GM21515 (cell line): ENCODE results near the gene PGM5.

Experiments used
- ATAC-seq: cut with Tn5 transposase; IDR thresholded peaks from one replicate; pipeline ENCODE4 v1.9.1; 2021; ENCODE audit not compliant: unreplicated experiment

Gene PGM5

GRCh38 chr9:68533678-68534077, 177.3 kb downstream of the PGM5 start:
- ATAC-seq: no peak

DNA sequence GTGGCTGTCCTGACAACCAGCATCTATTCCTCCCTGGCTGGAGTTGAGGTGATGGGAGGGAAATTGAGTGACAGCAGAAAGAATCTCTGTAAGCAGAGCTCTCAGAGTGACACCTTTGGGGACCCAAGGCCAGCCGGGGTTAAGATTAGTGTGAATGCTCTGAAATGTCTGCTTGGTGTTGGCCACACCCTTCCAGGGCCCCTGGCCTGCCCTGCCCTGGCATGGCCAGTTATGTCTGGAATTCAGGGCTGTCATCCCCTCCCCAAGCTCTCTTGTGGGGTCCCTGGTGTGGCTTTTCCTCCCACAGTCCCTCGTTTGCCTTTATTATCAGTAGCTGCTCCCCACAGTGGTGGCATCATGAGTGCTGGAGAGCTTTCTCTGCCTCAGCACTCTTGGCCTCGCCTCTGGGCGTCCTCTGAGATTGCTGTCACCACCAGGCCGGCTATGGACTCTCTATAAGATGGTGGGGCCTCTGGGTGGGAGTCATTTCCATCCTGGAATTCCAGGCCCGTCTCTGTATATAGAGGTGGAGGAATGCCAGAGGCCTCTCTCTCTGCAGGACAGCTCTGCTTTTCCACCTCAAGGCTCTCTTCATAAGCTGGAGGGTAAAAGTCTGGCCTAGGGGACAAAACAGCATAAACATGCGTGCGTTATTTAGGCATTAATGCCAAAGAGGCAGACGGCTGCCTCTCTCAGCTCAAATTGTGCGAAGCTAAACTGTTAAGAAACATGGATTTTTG, 180.6 kb downstream of the PGM5 start:
- ATAC-seq: no peak

DNA sequence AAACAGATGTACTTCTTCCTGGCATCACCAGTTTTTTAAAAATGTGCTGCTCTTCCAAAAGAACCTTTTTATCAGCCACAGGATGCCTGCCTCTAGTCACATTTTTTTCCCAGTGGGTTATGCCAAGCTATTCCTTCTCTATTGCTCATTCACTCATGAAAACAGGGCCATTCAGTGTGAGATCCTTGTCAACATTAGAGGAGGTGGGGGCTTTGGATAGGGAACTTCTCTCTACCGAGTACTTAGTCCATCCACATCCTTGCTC, 181.1 kb downstream of the PGM5 start:
- ATAC-seq: no peak

- ATAC-seq: no peak
These were observed 181.8 kb downstream of the PGM5 start for GRCh38 chr9:68538200-68538599.

DNA sequence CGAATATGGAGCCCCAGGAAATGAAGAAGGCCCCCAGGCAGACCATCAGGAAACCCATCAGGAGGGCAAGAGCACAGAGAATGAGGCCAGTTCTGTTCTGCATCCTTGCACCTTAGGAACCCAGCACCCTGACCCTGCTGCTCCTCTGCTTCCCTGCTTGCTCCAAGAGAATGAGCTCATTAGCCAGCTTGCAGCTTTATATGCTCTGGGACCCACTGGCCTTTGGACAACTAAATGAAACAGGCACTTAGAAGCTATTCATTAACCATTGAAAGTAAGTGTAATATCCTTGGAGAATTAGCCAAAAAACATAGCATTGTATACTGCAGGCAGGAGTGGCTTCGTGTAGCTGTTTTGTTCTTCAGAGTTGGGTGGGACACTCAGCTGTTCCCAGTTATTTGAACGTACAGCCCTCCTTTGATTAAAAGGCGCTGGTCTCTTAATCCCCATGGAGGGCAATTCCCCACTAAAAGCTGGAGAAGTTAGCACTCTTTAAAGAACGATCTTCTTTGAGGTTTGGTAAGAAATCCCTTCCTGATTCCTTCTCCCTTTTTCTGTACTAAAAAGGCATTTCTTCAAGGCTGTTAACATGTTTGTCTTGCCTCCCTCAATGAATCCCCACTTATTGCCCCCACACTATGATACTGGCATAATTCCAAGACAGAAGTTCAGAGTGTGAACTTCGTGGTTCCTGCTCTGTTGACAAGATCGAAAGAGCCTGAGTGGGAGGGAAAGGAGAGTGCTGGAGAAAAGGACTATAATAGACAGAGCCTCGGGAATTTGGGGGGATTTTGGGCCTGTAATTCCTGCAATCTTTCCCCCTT, 184.5 kb downstream of the PGM5 start, which contains the start of gene TMEM252:
Gene TMEM252, minus strand, starts transcription at position 172 of the 824 bp plus-strand sequence. Its CDS starts 69 bp downstream, at position 103.
- no peak for ATAC-seq

GRCh38 chr9:68541568-68541967, 185.2 kb downstream of the PGM5 start:
- ATAC-seq: no peak

DNA sequence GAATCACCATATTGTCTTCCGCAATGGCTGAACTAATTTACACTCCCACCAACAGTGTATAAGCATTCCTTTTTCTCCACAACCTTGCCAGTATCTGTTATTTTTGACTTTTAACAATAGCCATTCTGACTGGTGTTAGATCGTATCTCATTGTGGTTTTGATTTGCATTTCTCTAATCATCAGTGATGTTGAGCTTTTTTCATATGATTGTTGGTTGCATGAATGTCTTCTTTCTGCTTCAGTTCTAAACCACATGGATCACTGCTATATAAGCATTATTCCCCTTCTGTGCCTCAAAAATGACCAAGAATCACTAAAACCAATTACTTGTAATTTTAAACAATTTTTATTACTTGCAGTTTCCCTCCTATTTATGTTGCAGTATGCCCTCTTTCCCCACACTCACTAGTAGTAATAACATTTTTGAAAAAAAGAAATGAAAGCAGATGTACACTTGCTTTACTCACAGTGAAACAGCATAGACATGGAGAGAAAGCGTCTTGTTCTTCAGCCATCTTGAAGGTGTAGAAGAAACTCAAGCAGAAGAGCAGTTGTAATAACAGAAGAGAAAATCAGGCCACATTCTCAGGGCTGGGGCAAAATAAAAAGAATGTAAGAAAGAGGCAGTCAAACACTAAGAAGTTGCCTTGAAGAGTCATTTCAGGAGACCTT, 188.8 kb downstream of the PGM5 start:
- peak; percentile 51 for ATAC-seq

DNA sequence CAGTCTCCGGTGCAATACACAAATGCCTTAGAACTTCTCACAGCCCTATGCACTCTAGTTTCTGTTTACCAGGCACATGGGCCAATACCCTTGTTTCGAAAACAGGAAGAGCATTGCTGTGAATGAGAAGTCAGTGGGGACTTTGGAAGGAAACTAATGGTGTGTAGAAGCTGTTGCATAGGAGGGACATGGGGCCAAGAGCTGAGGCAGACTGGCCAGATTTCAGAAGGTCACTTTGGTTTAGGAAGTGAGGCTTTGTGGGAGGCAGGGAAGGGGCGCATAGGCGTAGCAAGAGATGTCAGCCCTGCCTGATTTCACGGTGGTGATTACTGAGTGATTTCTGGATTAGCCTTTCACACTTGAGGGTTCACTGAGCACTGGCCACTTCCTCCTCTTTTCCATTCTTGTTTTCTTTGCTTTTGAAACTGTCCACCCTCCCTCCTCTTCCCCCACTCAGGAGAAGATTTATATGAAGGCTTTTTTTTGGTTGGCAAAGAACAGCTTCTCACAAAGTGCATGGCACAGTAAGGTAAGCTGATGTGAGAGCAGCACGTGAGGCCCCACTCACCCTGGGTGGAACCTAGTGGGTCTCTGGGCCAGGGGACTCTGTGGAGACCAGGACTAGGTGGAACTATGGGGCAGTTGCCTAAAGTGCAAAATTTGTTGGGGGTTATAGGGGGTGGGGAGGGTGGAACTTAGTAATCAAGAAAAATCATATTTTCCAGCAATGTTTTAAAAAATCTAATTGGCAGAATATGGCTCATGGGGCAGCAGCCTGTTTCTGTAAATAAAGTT, 190.4 kb downstream of the PGM5 start:
- peak; percentile 73 for ATAC-seq

- no peak for ATAC-seq
These were observed 191.0 kb downstream of the PGM5 start for GRCh38 chr9:68547417-68547816.

DNA sequence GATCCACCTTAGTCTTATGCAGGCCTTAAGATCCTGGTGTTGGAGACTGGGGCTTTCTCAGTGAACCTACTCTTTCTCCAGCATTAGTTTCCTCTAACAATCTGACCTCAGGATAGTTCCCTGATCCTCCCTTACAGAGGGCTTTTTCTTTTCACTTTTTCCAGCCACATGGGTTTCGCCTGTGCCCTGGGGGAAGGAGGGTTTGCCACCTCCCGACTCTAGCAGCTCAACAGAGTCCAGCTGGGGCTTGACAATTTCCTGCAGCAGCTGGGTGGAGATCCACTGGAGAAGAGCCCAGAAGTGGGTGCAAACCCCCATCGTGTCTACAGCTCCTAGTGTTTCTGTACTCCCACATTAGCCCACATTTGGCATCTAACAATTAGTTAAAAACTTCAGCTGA, 191.8 kb downstream of the PGM5 start:
- no peak for ATAC-seq

- no peak for ATAC-seq
These were observed 194.8 kb downstream of the PGM5 start for GRCh38 chr9:68551191-68551590.

DNA sequence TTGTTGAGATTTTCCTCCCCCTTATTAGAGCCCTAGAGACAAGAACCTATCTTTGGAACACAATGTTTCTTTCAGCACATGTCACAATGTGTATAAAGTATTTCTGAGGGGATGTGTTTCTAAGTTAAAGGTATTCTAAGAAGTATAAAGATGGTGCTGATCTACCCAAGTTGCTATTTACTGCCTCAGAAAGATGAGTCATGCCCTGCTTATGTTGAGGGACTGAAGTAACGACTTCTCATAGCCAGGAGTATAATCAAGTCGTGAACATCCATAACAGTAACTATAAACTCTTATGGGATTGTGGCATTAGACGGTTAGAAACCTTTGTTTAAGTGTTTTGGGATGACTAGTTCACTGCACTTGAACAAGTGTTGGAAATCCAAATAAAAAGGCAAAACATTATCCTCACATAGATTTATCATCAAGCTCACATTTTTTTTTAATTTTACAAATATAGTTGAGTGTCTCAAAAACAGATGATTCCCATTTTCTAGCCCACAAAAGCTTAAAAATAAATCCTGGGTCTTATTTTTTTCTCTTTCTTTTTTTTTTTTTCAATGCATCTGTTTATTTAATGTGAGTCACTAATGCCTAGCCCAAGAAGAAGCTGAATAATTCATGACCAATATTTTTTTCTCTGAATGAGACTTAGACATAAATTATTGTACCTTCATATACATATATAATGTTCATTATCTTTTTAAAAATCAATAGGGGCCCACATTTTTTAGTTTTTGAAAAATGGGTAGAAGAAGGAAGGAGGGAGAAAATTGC, 196.5 kb downstream of the PGM5 start:
- ATAC-seq: no peak

- no peak for ATAC-seq
These were observed 199.2 kb downstream of the PGM5 start for GRCh38 chr9:68555437-68556150.

GRCh38 chr9:68558545-68558944, 202.1 kb downstream of the PGM5 start:
- no peak for ATAC-seq

DNA sequence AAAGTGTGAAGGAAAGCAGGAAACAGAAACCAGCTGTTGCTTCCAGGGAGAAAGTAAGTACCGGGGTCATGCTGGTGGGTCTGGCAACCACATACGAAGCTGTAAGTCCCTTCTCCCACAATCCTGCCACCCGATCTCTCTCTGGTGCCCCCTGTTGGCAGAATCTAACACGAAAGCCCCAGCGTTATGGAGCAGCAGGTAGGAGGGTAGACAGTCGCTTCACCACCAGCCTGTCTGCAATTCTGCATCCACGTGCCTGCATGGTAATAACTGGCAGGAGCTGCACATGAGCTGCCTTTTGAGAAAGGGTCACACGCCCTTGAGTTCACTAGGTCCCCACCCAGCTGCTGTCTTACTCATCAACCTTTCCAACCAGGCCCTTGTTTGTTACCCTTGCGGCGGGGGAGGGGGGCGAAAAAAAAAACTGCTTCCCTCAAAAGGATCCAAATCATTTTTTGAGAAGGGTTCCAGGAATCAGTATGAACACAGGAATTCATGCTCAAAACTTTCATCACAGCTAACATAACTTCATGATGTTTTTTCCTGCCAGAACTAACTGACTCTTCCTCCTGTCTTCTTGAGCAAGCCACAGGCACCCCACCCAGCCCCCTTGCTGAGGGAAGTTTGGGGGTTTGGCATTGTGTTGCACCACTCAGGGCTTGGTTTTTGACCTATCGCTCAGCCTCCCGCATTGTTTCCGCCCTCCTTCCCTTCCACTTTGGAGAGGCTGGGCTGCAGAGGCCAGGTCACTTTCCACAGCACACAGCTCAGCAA, 203.8 kb downstream of the PGM5 start:
- ATAC-seq: no peak

DNA sequence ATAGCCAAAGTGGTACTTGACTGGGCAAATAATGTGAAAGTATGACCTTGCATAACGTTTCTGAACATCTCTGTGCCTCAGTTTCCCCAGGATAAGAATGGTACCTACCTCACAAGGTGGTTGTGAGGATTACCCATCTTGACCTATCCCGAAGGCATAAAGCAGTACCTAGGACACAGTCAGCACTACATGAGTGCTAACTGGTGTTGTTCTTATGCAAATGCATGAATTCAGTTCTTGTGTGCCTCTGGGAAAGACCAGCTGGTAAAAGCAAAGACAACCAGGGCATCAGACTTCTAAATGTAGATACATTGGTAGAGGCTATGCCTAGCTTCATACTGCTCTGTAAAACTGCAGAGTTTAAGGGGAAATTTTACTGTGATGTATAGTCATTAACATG, 206.1 kb downstream of the PGM5 start:
- ATAC-seq: no peak

DNA sequence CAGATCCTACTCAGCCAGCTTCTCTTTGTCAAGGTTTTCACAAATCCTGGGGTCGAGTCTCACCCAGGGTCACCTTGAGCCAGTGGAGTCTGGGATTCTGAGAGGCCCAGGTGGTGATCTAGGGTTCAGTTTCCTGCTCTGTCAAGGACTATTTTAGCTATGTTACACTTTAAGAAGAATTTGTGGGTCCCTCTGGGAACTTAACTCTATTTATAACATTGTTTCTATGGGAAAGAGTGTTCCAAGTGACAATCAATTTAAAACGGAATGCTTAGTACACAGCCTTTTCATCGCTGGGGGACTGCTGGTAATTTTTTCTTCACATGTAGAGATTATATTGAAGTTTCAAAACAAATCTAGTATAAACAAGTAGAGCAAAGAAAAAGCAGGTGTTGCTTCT, 211.2 kb downstream of the PGM5 start:
- no peak for ATAC-seq

DNA sequence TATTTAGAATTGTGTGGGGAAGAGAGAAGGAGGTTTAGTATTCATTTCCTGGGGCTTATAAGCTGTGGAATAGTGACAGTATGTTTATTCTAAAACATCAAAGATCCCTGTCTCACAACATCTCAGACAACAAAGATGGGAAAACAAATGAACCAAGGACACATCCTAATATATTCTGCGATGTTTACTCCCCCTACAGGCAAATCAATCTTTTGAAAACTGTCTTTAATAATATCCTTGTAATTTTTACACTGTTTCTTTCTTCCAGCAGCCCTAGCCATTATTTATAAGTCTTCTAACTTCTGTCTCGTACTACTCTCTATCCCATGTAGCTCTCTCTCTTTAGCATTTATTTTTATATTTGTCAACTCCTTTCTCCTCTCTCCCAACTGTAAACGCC, 217.7 kb downstream of the PGM5 start:
- no peak for ATAC-seq

DNA sequence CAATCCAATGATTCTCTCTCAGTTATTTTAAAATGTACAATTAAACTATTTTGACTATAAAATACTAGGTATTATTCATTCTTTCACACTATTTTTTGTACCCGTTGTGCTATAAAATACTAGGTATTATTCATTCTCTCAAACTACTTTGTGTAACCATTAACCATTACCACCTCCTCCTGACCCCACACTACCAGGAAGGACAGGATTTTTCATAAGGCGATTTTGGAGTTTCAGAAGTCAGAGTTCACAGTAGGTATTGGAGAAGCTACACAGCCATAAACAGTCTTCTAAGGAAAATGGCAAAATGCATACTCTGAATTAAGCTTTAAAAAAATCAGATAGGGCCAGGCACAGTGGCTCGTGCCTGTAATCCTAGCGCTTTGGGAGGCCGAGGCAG, 219.4 kb downstream of the PGM5 start:
- no peak for ATAC-seq
